WERI-Rb-1 (cell line): ENCODE measurements around the gene ATG14.

Experiments used
- DNase-seq: peaks from one replicate; pipeline ENCODE4 v3.0.0-alpha.2; 2020
- H3K27ac ChIP-seq: fragments of 250-450 bp; sonication (Bioruptor Pico); 2 replicates; pipeline ENCODE4 v1.5.1; 2020; ENCODE audit warnings: mild to moderate bottlenecking, moderate library complexity
- H3K27me3 ChIP-seq: fragments of 250-450 bp; sonication (Bioruptor Pico); 2 replicates; pipeline ENCODE4 v1.5.1; 2021; ENCODE audit warnings: mild to moderate bottlenecking, low read depth, moderate library complexity; ENCODE audit not compliant: insufficient read depth, severe bottlenecking
- H3K36me3 ChIP-seq: fragments of 250-450 bp; sonication (Bioruptor Pico); 2 replicates; pipeline ENCODE4 v1.5.1; 2020; ENCODE audit warnings: mild to moderate bottlenecking, moderate library complexity
- H3K4me3 ChIP-seq: 2 replicates; pipeline ENCODE4 v1.5.1; 2011; ENCODE audit warnings: low read depth, mild to moderate bottlenecking, control low read depth, low read length
- H3K9me3 ChIP-seq: fragments of 250-450 bp; sonication (Bioruptor Pico); 2 replicates; pipeline ENCODE4 v1.5.1; 2021; ENCODE audit warnings: mild to moderate bottlenecking, moderate library complexity; ENCODE audit not compliant: severe bottlenecking
- TF ChIP-seq, protein P1 (sequence below): IDR thresholded peaks from 2 replicates; pipeline ENCODE4 v1.5.1; 2011; ENCODE audit warnings: low read depth, mild to moderate bottlenecking, control low read depth, inconsistent platforms, low read length

Gene ATG14

DNA sequence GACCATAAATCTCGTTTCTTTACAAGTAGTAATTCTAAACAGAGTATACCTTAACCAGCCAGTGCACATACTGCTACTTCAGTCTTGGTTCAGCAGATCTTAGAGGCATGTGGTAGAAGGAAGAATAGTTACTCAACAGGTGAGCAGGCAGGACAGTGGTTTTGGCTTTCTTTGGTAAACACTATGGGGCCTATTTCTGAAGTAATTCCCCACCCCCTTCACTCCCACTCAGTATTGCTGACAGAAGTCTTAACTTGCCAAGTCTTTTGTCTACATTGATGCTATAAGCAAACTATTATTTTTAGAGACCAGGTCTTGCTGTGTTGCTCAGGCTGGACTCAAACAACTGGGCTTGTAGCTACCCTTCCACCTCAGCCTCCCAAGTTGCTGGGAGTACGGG, 71.9 kb downstream of the ATG14 start:
- no peak for DNase-seq
- Histone ChIP-seq H3K27me3 (no peaks in the 10 kb centered on the region), H3K9me3 (no peaks in the 10 kb centered on the region), H3K36me3 (no peaks in the 10 kb centered on the region), H3K27ac (no peak overlapping the region), H3K4me3 (no peak overlapping the region)
- TF ChIP-seq, protein P1, sequence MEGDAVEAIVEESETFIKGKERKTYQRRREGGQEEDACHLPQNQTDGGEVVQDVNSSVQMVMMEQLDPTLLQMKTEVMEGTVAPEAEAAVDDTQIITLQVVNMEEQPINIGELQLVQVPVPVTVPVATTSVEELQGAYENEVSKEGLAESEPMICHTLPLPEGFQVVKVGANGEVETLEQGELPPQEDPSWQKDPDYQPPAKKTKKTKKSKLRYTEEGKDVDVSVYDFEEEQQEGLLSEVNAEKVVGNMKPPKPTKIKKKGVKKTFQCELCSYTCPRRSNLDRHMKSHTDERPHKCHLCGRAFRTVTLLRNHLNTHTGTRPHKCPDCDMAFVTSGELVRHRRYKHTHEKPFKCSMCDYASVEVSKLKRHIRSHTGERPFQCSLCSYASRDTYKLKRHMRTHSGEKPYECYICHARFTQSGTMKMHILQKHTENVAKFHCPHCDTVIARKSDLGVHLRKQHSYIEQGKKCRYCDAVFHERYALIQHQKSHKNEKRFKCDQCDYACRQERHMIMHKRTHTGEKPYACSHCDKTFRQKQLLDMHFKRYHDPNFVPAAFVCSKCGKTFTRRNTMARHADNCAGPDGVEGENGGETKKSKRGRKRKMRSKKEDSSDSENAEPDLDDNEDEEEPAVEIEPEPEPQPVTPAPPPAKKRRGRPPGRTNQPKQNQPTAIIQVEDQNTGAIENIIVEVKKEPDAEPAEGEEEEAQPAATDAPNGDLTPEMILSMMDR: no peak

- no peaks in the 10 kb centered on the region for H3K9me3 ChIP-seq
- no peaks in the 10 kb centered on the region for H3K27me3 ChIP-seq
- TF ChIP-seq, protein P1: no peak
- no peaks in the 10 kb centered on the region; the same call in 1 of the 2 replicates for H3K36me3 ChIP-seq
- H3K27ac ChIP-seq: no peak overlapping the region
- no peak overlapping the region for H3K4me3 ChIP-seq
- no peak for DNase-seq
Observed at GRCh38 chr14:55336691-55337090, 74.9 kb downstream of the ATG14 start.

- H3K27me3 ChIP-seq: no peaks in the 10 kb centered on the region
- TF ChIP-seq, protein P1: no peak
- no peak overlapping the region for H3K4me3 ChIP-seq
- no peak for DNase-seq
- no peak overlapping the region for H3K27ac ChIP-seq
- no peaks in the 10 kb centered on the region for H3K9me3 ChIP-seq
- H3K36me3 ChIP-seq: no peaks in the 10 kb centered on the region; the same call in 1 of the 2 replicates
Observed at GRCh38 chr14:55336162-55336561, 75.5 kb downstream of the ATG14 start.

DNA sequence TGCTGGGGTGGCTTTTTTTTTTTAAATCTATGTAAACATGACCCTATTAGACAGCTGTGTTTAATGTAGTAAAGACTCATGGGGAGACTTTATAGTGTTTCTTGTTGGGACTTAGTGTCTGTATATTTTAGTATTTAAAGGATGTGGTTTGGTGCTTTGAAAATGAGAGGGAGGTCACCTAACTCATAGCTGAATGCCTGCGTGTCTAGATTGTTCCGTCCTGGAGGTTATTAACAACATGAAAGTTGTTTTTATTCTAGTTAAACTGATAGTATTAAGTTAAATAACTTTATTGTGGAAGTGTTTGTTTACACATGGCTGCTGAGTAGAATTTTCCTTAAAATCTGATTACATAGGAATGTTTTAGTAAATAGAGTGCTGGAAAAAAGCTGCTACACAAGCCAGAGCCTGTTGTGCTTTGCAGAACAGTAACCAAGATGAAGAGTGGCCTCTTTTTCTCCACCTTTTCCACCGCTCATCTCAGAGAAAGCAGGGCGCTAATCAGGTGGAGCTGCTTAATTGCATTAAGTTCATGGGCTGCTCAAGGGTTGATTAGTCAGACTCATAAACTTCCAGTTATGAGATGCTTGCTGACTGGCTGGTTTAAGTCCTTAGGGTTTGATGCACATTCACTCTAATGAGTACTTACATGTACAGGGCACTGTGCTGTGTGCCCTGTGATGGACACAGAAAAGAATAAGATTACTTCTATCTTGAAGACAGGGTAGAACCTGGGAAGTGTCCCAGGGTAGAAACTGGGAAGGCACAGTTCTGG, 77.7 kb downstream of the ATG14 start:
- TF ChIP-seq, protein P1: no peak
- Histone ChIP-seq H3K27ac (no peak overlapping the region), H3K4me3 (no peak overlapping the region), H3K27me3 (no peaks in the 10 kb centered on the region), H3K36me3 (no peaks in the 10 kb centered on the region; the same call in 1 of the 2 replicates), H3K9me3 (no peaks in the 10 kb centered on the region)
- DNase-seq: no peak

DNA sequence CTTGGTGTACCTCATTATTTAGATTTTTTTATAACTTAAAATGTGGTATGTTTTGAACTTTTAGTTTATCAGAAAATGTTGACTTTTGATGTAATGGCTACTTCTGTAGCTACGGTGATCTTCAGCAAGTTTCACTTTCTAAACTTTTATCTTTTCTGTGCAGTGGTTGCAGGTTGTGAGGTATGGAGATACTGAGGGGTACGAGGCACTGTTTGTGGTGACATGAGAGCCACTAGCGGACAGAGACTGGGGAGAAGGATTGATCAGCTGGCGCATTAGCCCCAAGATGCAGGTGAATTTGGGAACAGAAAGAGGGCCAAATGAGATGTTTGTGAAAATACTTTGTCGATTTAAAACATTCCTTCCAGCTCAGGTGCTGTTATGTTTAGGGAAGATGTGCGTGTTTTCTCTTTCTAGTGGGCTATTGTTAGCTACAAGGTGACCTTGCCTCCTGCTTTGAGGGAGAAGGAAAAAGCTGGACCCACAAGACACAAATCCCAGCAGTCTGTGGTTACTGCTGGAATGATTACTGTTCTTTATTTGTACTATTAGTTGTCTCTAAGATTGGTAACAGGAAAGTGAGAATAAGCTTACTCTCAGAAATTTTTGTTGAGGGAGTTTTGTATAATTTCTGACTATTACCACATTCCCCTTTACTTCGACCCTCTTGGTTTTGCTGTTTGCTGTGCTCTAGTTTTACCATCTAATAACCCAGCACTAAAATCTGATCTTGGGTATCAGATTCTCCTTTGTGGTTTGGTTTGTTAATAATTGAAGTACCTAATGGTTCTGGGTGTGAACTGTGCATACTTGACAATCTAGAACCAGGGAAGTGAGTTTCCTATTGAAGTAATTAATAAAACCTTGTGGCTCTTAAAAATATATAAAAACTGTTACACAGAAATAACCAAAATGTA, 78.7 kb downstream of the ATG14 start:
- TF ChIP-seq, protein P1: no peak
- H3K27me3 ChIP-seq: no peaks in the 10 kb centered on the region
- H3K36me3 ChIP-seq: no peaks in the 10 kb centered on the region; the same call in 1 of the 2 replicates
- DNase-seq: no peak
- H3K4me3 ChIP-seq: no peak overlapping the region
- H3K27ac ChIP-seq: no peak overlapping the region
- no peaks in the 10 kb centered on the region for H3K9me3 ChIP-seq
